ENCODE results near the gene SLCO1C1. TPM values are rescaled to one million over a fixed set of nuclear protein-coding genes. Genes with fewer than 3 reads are reported as not detected.

Gene SLCO1C1
- polyA plus RNA-seq, 1 experiment: not detected

GRCh38 chr12:20731274-20731673, 36.1 kb downstream of the SLCO1C1 start:
- no peak overlapping the region for H3K27ac ChIP-seq (ENCODE audit: low read depth, low read length)
- no peak for DNase-seq (ENCODE audit: low read depth, low spot score)
- CTCF ChIA-PET: no interaction called here
- H3K27me3 ChIP-seq (ENCODE audit: control insufficient read depth, insufficient read depth, low read length): no peaks in the 10 kb centered on the region
- no peak overlapping the region for H3K4me3 ChIP-seq (ENCODE audit: low read depth, low read length)
- H3K9me3 ChIP-seq (ENCODE audit: control insufficient read depth, insufficient read depth, low read length): no peaks in the 10 kb centered on the region
- TF ChIP-seq CTCF (IDR thresholded peaks at IDR 0.05; ENCODE audit: low read depth, low read length): no peak
- POLR2A ChIA-PET: no interaction called here

DNA sequence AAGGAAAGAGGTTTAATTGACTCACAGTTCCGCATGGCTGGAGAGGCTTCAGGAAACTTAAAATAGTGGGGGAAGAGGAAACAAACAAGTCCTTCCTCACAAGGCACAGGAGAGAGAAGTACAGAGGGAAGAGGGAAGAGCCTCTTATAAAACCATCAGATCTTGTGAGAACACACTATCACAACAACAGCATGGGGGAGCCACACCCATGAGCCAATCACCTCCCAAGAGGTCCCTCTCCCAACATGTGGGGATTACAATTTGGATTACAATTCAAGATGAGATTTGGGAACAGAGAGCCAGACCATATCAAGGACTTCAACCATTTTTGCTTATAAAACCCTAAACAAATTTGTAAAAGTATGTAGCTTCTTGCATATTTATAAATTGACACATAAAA, 45.8 kb downstream of the SLCO1C1 start:
- no peak for TF ChIP-seq CTCF (IDR thresholded peaks at IDR 0.05; ENCODE audit: low read depth, low read length)
- Histone ChIP-seq H3K9me3 (ENCODE audit: control insufficient read depth, insufficient read depth, low read length) (peaks cover 3% of the 10 kb centered on the region; the same call in 1 of the 2 replicates), H3K27ac (ENCODE audit: low read depth, low read length) (no peak overlapping the region), H3K27me3 (ENCODE audit: control insufficient read depth, insufficient read depth, low read length) (no peaks in the 10 kb centered on the region), H3K4me3 (ENCODE audit: low read depth, low read length) (no peak overlapping the region)
- CTCF ChIA-PET: no interaction called here
- POLR2A ChIA-PET: no interaction called here
- DNase-seq (ENCODE audit: low read depth, low spot score): no peak

GRCh38 chr12:20748198-20748597, 53.1 kb downstream of the SLCO1C1 start:
- Histone ChIP-seq H3K4me3 (ENCODE audit: low read depth, low read length) (no peak overlapping the region), H3K9me3 (ENCODE audit: control insufficient read depth, insufficient read depth, low read length) (0 out of 2 replicates have a peak, but pooled peaks cover under 1% of the 10 kb centered on the region), H3K27me3 (ENCODE audit: control insufficient read depth, insufficient read depth, low read length) (no peaks in the 10 kb centered on the region), H3K27ac (ENCODE audit: low read depth, low read length) (no peak overlapping the region)
- CTCF ChIA-PET: no interaction called here
- no peak for TF ChIP-seq CTCF (IDR thresholded peaks at IDR 0.05; ENCODE audit: low read depth, low read length)
- POLR2A ChIA-PET: no interaction called here
- no peak for DNase-seq (ENCODE audit: low read depth, low spot score)

GRCh38 chr12:20751046-20751445, 55.9 kb downstream of the SLCO1C1 start:
- Histone ChIP-seq H3K27me3 (ENCODE audit: control insufficient read depth, insufficient read depth, low read length) (no peaks in the 10 kb centered on the region), H3K27ac (ENCODE audit: low read depth, low read length) (no peak overlapping the region), H3K9me3 (ENCODE audit: control insufficient read depth, insufficient read depth, low read length) (peaks cover 6% of the 10 kb centered on the region; the same call in 1 of the 2 replicates), H3K4me3 (ENCODE audit: low read depth, low read length) (no peak overlapping the region)
- CTCF ChIA-PET: no interaction called here
- TF ChIP-seq CTCF (IDR thresholded peaks at IDR 0.05; ENCODE audit: low read depth, low read length): no peak
- POLR2A ChIA-PET: no interaction called here
- no peak for DNase-seq (ENCODE audit: low read depth, low spot score)

- no peak for TF ChIP-seq CTCF (IDR thresholded peaks at IDR 0.05; ENCODE audit: low read depth, low read length)
- POLR2A ChIA-PET: no interaction called here
- CTCF ChIA-PET: no interaction called here
- no peak overlapping the region for H3K4me3 ChIP-seq (ENCODE audit: low read depth, low read length)
- H3K27me3 ChIP-seq (ENCODE audit: control insufficient read depth, insufficient read depth, low read length): no peaks in the 10 kb centered on the region
- no peak for DNase-seq (ENCODE audit: low read depth, low spot score)
- H3K9me3 ChIP-seq (ENCODE audit: control insufficient read depth, insufficient read depth, low read length): peaks cover 10% of the 10 kb centered on the region
- no peak overlapping the region for H3K27ac ChIP-seq (ENCODE audit: low read depth, low read length)
These were observed 82.3 kb downstream of the SLCO1C1 start for GRCh38 chr12:20777420-20777819.
